Stimulated activated CD4-positive, alpha-beta T cell treated with anti-CD3 and anti-CD28 coated beads, Interleukin-15, amount 100 ng/mL, for 48 hours (primary cell): Measurements from ENCODE around the gene XKRX.

Source experiments
- DNase-seq, 2 donors: peaks; one replicate each; pipeline ENCODE4 v3.0.0-alpha.2; 2020; ENCODE audit warnings: low read depth in 2 of 2

Gene XKRX

GRCh38 chrX:100895365-100896075 is 33.2 kb downstream of the XKRX start:
- DNase-seq = peak in 1 of 2 donors; percentile 1

- DNase-seq = no peak
Measured at GRCh38 chrX:100883654-100884053, 45.1 kb downstream of the XKRX start.

- no peak for DNase-seq
Measured at GRCh38 chrX:100880368-100880767, 48.3 kb downstream of the XKRX start.

GRCh38 chrX:100874325-100874724 is 54.4 kb downstream of the XKRX start, which contains the start of gene NOX1:
Gene NOX1, minus strand, starts transcription at chrX:100874359. Its CDS starts 220 bp downstream, at chrX:100874139.
- no peak for DNase-seq

DNA sequence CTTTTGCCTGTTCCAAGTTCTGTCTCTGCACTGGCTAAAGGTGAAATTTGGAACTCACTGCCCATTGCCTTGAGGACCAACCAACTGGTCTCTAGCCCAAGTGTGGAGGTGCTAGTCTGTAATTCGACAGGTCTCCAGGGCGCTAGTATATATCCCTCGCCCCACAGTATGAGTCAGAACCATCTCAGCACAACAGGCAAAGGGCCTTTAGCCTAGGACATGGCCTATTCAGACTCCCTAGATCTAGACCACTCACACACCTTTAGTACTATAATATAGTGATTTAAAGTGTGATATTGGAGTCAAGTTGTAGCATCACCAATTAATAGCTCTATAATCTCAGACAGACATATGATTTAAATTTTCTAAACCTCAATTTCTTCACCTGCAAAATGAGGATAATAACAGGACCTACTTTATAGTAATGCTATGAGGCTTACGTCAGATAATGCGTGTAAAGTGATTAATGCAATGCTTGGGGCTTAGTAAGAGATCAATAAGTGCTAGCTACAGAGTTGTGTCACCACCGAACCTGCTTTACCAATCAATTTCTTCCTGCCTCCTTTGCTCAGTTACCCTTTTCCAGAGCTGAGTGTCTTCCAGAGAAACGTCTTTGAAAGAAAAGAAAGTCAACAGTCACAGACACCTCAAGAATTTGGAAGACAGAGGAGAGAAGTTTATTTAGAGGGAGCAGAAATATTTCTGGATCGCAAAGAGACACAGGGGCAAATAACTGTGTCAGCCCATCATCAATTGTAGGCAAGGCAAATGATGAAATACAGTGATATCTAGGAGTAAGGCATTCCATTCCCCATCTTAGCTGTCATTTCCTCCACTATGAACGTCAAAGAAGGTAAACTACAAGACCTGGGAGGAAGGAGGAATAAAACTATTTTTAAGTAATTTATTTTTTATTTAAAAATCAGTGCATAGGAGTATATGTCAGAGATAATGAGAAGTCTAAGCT is 56.8 kb downstream of the XKRX start:
- no peak for DNase-seq

- no peak for DNase-seq
Measured at GRCh38 chrX:100870527-100870926, 58.2 kb downstream of the XKRX start.

GRCh38 chrX:100868273-100868672 is 60.4 kb downstream of the XKRX start:
- no peak for DNase-seq

GRCh38 chrX:100864657-100865391 is 63.9 kb downstream of the XKRX start:
- DNase-seq = no peak
